Lung microvascular endothelial cell (primary cell): ENCODE data around the gene TTC9C. TPM values are rescaled to one million over a fixed set of nuclear protein-coding genes. Genes with fewer than 3 reads are reported as not detected.
"Not testable (repeated sequence)": the region's sequence is repeated elsewhere in the genome, so short reads cannot be mapped to it uniquely, and the experiment has no call there.

Experiments used
- DNase-seq, 2 donors: peaks; one replicate each; pipeline versions ENCODE4 v3.0.0 to v3.0.0-alpha.2; 2010; ENCODE audit warnings: low read depth in 2 of 2
- total RNA-seq: library from RNA; depleted of rRNA; stranded (reverse); fragments of >200 nt; gene quantifications from 2 replicates; pipeline ENCODE4 v1.2.1, GENCODE V29; 2014

Gene TTC9C, protein sequence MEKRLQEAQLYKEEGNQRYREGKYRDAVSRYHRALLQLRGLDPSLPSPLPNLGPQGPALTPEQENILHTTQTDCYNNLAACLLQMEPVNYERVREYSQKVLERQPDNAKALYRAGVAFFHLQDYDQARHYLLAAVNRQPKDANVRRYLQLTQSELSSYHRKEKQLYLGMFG
- 23.4 and 24.6 TPM in 2 replicates for total RNA-seq

DNA sequence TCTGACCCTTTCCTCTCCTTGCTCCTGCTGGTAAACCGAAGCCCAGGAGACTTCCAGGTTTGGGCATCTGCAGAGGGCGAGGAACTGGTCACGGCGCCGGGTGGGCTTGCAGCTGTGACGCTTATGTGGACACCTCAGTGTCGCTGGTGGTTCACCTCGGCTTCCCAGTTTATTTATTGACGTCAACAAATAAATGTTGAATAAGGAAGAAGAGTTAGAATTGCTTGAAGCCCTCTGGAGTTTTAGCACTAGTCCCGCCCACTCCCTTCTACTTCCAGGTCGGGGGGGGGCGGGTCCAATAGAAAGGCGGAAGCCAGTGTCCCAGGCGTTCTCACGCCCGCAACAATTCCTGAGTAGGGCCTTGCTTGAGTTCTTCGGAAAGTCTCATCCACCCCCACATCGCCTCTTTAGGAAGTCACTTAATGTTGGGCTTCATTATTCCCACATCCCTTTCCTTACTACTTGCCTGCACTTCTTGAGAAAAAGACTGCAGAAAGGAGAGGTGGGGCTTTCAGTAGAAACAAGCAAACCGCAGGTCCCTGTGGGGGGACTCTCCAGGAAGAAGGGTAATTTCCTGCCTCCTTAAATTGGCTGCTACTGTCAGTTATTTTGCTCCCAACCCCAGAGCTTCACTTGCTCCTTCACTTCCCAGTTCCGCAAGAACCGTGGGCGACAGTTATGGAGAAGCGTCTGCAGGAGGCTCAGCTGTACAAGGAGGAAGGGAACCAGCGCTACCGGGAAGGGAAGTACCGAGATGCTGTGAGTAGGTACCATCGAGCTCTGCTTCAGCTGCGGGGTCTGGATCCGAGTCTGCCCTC is at the start of gene TTC9C:
TTC9C (plus strand) TSS at position 316 of the 818 bp plus-strand sequence; CDS start at position 679, 363 bp downstream.
- peak; percentile 87 to 89 for DNase-seq

DNA sequence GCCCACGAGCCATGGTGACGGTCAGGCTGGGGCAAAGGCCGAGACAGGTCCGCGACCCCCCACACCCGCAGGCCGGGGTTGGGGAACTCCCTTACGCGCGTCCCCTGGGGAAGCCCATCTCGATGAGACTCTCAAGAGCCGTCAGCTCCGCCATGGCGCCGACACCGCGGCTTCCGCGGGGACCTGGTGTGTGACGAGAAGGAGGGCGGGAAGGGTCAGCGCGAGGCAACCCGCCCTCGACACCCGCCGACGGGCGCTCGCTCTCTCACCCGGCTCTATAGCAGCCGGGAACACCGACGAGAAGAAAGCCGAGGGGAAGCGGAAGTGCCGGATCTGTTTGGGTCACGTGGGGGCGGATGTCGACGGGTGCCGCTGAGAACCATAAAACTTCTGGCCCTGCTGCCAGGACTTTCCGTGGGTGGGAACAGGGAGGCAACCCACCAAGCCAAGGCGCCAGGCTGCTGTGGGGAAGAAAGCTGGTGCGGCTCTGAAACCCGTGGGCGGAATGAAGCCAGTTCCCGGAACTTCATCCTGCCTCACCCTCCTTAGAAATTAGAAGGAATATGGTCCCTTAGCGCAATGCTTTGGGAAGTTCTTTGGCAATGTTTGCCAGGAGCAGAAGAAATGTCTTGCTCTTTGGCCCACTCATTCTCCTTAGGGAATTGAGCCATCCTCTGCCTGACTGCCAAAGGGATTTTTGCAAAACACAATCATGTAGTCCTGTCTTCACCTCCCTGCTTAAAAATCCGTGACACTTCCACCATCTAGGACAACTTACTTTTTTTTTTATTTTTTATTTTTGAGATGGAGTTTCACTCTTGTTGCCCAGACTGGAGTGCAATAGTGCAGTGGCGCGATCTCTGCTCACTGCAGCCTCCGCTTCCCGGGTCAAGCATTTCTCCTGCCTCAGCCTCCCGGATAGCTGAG is 49.3 kb upstream of the TTC9C start, which contains the start of gene UBXN1:
UBXN1 (minus strand) TSS at position 304 of the 927 bp plus-strand sequence; CDS start at position 154, 150 bp downstream.
- peak; percentile 89 to 91 for DNase-seq

DNA sequence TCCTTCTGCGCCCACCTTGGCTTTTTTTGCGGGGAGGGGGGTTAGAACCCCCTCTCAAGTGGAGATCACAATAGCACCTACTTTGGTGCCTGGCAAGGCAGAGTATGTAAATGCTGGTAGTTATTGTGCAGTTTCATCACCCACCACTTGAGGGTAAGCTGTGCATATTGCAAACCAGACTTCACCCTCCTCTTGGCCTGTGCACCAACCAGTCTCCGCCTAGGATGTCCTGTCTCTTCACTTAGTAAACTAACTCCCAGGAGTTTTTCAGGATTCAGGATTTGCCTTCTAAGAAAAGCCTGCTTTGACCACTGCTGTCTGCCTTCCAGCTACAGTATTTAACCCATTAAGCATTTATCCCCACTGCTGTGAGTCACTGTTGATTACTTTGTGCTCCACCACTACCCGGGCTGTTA is 47.5 kb upstream of the TTC9C start:
- peak; percentile 84 to 85 for DNase-seq

DNA sequence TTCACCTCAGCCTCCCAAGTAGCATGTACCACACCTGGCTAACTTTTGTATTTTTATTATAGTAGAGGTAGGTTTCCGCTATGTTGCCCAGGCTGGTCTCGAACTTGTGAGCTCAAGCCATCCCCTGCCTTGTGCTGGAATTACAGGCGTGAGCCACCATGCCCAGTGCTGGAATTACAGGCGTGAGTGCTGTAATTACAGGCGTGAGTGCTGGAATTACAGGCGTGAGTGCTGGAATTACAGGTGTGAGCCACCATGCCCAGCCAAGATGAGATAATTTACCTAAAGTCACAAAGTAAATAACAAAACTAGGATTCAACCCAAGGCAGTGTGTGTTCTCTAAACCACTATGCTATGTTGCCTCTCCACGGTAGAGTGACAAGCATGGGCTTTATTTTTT is 45.8 kb upstream of the TTC9C start:
- DNase-seq, result no peak

DNA sequence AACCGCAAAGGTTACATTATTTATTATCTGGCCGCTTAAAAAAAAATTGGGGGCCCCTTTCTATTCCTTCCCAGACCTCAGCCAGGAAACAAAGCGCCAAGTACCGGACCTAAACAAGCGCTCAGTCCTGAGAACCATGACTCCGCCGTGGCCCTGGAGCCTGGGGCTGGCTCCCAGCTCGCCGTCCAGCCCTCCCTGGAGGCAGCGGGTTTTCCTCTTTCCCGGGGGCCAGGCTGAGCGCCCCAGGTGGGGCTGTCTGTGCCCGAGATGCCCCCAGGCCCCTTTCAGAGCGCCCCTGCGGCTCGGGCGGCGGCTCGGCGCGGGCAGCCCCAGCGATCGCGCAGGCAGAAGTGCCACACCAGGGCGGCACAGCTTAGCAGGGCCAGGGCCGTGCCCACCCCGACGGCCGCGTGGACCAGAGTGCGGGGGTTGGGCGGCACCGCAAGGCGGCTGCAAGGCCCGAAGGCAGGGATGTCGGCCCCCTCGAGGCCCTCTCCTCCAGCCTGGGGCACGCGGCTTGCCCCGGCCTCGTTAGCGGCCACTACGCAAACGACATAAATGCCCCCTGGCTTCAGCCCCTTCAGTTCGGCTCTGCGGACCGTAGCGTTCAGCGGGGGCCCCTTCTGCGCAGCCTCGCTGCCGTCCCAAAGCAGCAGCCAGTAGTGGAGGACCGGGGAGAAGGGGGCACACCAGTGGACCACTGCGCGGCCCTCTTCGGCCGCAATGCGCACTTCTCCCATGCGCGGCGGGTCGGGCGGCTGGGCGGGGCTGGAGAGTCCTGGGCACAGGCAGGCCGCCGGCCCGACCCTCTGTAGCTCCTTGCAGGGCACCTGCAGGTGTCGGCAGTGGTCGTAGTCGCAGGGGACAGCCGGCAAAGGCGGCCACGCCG is 40.5 kb upstream of the TTC9C start:
- DNase-seq, result no peak

DNA sequence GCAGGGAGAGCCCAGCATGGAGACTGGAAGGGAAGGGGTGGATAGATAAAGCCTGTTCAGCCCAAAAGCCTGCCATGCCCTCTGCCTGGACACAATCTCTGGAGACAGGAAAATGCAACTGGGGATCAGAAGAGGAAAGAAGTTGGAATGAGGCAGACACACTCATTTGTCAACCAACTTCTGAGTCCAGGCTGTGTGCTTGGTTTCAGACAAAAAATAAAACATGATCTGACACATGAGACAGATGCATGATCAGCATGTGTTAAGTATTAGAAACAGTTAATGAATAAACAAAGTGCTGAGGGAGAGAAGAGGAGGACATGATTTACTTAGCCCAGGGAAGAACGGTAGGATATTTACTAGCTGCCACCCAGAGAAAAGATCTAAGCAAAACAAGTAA is 39.8 kb upstream of the TTC9C start:
- DNase-seq, result no peak

DNA sequence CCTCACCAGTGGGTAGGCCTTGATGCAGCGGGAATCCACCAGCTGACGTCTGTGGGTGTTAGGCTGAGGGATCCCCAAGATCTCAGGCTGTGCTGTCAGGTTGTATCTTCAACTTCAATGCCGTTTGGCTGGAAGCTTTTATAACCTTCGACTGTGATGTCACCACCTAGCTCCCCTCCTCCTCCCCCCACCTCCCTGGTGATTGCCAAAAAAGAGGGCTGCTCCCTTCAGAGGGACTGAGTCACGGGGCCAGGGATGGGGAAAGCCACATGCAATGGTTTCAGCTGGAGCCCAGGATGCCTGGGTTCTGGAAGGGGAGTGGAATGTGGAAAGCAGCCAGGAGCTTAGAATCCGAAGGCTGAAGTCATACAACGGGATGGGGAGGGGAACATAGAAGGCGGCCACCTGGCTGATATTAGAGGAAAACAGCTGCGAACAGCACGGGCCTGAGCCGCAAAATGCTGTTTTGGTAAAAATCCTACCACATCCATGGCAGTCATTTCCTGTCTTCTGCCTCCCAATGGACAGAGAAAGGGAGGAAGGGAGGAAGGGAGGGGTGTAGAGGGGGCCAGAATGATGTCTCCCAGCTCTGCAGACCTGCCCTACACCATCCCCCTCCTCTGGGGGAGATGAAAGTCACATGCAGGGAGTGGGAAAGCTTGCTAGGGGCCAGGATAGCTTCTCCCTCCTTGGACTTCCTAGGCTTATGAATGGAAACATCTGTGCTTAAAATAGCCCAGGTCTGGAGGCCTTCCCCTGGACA is 38.7 kb upstream of the TTC9C start, which contains the start of gene LRRN4CL:
LRRN4CL (minus strand) TSS at position 110 of the 763 bp plus-strand sequence. CDS start 1,022 bp downstream, outside the sequence.
- no peak for DNase-seq

DNA sequence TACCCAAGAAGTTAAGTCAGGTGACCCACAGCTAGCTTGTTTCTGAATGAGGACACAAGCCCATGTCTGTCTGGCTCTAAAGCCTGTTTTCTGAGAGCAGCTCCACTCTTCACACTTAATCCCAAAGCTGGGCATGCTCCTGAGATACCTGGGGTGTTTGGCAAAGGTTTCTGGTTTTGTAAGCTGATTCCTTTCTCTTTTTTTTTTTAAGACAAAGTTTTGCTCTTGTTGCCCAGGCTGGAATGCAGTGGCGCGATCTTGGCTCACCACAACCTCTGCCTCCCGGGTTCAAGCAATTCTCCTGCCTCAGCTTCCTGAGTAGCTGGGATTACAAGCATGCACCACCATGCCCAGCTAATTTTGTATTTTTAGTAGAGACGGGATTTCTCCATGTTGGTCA is 34.7 kb upstream of the TTC9C start:
- not testable (repeated sequence) for DNase-seq

DNA sequence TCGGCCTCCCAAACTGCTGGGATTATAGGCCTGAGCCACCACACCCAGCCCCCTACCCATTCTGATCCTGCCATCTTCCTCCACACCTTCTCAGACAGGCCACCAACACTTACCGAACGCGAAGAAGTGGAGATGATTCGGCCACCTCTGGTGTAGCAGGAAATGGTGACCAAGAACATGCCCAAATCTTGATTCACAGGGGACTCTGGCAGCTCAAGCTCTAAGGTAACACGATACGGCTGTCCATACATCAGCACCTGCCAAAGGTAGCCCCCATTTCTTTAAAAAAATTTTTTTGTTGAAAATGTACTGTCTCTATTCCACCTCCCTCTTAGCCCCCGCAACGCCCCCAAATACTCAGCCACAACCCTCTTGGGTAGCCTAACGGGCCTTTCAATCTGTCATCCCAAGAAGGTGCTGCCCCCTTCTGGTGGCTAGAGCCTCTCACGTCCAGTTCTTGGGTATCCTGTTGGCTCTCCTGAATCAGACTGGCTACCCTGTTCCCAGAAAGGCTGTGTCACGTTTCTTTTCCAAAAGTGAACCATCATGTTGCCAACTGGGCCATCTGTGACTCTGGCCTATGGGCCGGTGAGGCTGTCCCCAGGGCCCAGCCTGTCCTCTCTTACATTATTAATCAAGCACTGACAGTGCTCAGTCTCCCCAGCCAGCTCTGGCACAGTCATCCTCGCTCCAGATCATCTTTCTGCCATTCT is 33.7 kb upstream of the TTC9C start:
- peak; percentile 88 to 91 for DNase-seq

DNA sequence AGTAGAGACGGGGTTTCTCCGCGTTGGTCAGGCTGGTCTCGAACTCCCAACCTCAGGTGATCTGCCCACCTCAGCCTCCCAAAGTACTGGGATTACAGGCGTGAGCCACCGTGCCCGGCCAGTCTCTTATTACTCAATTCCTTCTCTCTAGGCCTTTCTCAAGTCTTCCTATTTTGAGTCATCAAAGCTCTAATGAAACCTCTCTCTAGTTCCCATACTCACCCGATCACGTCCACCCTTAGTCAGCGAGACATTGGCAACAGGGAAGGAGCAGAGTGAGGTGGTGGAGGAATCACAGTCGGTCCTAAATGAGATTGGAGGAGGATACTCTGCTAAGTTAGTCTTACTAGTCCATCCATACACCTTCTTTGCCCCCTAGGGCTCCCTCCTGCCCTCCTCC is 26.0 kb upstream of the TTC9C start:
- no peak for DNase-seq

DNA sequence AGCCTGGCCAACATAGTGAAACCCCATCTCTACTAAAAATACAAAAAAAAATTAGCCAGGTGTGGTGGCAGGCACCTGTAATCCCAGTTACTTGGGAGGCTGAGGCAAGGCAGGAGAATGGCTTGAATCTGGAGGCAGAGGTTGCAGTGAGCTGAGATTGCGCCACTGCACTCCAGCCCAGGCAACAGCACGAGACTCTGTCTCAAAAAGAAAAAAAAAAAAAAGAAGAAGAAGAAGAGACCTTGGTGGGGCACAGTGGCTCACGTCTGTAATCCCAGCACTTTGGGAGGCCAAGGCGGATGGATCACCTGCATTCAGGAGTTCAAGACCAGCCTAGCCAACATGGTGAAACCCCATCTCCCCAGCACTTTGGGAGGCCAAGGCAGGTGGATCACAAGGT is 24.4 kb upstream of the TTC9C start:
- DNase-seq, result not testable (repeated sequence)

DNA sequence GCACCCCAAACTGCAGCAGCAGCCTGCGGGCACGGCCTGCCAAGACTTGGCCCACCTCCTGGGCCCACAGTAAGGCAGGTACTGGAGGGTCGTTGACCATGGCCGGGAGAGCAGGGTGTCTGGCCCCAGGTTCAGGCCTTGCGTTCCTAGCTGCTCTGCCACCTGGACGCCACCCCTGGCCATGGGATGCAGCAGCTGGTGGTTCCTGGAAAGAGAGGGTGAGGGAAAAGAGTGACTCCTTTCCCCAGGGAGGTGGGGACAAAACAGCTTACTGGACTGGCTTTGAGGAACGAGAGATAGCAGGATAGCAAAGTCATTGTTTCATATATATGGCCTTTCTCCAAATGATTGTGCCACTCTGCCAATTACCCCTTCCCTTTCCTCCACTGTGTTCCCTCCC is 22.9 kb upstream of the TTC9C start:
- peak; percentile 9 to 31 for DNase-seq

DNA sequence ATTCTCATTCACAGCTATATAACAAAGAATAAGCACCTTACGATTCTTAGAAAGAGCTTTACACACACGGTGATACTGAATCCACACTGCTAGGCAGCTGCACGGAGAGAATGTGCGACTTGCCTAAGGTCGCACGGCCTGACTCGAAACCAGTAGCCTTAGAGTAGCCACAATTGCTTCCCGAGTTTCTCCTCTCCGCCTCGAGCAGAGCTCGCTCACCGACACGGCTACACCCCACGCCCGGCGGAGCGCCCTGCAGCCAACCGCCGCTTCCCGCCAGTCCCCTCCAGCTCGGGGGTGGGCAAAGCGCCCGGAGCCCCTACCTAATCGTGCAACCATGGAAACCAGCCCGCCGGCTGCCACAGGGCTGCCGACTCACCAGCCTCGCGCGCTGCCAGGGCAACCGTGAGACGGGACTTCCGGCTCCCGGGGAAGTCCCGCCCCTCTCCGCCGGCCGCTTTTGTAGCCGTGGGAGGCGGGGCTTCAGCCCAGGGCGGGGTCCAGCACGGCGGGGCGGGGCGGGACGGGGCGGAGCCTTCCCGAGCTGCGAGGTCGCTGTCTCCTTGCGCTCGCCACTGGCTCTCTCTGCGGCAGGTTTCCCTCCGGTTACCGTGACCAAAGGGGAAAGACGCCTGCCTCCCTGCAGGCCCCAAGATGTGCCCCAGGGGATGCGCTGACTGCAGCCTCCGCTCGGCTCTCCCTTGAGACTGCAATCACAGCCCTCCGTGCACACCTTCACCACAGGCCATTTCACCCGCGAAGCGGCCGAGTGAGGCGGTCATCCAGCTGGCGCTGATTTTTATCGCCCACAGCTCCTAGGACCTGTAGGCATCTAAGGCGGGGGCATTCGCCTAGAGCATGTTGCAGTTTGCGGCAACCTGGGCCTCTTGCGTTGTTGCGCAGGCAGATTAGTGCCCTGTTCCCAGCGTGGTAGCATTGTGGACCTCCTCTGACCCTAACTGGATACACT is 22.1 kb upstream of the TTC9C start:
- DNase-seq, result peak; percentile 95 to 96

DNA sequence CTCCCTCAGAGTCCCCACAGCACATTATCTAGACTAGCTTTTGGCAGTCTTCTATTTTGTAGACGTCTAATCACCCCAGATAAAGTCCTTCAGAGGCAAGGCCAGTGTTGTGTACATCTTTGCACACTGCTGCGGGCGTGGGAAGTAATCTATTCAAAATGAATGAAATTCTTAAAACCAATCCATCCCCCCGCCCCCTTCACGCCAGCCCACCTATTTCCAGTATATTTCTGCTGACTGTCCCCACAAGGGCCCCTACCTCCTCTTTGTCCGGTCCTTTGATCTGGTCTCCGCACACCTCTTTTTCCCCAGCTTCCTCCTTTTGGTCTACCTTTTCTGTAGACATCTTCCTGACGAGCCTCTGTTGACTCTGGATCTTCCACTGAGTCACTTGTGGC is 21.4 kb upstream of the TTC9C start:
- DNase-seq, result no peak

DNA sequence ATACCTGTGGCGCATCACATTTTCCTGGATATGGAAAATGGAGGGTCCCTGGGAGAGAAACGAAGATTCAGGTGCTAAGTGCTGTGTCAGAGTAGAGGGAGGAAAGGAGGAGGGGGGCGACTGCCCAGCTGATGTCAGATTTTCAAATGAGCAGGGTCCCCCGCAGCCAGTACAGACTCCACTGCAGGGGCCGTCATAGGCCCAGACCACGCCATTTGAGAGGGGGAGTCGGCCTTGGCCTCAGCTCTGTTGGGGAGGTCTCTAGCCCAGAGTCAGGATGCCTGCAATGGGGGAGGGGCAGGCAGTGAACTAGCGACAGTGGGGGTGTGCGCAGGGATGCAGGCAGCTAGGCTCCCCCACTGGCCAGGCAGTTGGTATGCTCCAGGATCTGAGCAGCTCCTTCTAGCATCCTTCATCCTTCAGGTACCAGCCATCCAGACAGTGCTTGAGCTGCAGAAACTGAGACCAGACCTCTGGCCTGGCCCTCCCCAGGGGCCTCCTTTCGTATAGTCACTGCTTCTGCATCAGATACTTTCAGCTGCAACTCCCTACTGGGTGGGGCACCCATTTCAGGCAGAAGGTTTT is 20.9 kb upstream of the TTC9C start, which contains the start of the genes BSCL2 and GNG3:
BSCL2 (minus strand) TSS at position 148 of the 585 bp plus-strand sequence. CDS start 229 bp downstream, outside the sequence.
GNG3 (plus strand) TSS at position 400 of the 585 bp plus-strand sequence. CDS start 620 bp downstream, outside the sequence.
- DNase-seq, result no peak

DNA sequence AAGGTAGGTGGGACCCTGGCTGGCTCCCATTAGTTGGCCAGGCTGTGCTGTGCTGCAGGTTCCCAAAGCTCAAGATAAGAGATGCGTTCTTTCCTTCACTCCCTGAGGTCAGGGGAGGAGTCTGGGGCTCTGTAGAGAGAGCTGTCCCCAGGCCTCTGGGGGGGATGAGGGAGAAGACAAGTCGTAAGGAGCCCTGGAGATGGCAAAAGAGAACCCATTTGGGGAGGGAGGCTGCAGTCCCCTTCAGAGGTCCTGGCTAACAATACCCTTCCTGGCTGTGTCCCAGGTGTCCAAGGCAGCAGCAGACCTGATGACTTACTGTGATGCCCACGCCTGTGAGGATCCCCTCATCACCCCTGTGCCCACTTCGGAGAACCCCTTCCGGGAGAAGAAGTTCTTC is 19.9 kb upstream of the TTC9C start:
- DNase-seq, result no peak

DNA sequence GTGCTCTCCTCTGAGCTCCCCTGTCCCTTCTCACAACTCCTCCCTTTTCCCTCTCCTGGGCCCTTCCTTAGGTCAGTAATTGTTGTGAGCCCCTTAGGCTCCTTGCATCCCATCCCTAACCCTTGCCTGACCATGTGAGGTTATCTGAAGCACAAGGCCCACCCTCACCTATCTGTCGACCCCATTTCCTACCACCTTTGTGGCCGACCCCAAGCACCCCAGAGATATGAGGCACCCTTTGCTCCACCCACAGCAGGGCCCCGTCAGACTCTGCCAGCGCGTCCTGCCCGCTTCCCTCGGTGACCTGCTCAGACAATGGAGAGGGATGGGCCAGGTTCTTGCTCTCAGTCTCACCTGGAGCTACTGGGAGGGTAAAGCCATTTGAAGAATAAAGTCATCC is 19.5 kb upstream of the TTC9C start:
- peak in 1 of 2 donors; percentile 15 for DNase-seq
